GM12878 (cell line): ENCODE data around the gene SNAI3. TPM values are rescaled to one million over a fixed set of nuclear protein-coding genes. Genes with fewer than 3 reads are reported as not detected.

Source experiments
- CBX3 ChIP-seq: fragments of 200-600 bp; sonication (generic); IDR thresholded peaks from 2 replicates; pipeline ENCODE4 v1.6.1; 2016; ENCODE audit warnings: low read depth, borderline replicate concordance
- GATAD2B ChIP-seq: fragments of 450-650 bp; conservative IDR thresholded peaks from 2 replicates; pipeline ENCODE4 v1.6.1; 2017; ENCODE audit warnings: low read depth, mild to moderate bottlenecking, moderate library complexity
- HDAC2 ChIP-seq: fragments of 200-600 bp; sonication (generic); IDR thresholded peaks from 2 replicates; pipeline ENCODE4 v1.6.1; 2017
- KAT2A ChIP-seq: conservative IDR thresholded peaks from 2 replicates; pipeline ENCODE4 v1.6.1; 2011; ENCODE audit warnings: low read depth, low read length; ENCODE audit not compliant: control insufficient read depth
- LARP7 ChIP-seq: fragments of 450-650 bp; IDR thresholded peaks from 2 replicates; pipeline ENCODE4 v1.6.1; 2017; ENCODE audit warnings: mild to moderate bottlenecking
- MXI1 ChIP-seq: fragments of 150-350 bp; IDR thresholded peaks from 2 replicates; pipeline ENCODE4 v1.6.1; 2011; ENCODE audit warnings: low read depth, mild to moderate bottlenecking, inconsistent platforms, low read length, improper control_type of control experiment
- NBN ChIP-seq: fragments of 450-650 bp; IDR thresholded peaks from 2 replicates; pipeline ENCODE4 v1.6.1; 2016
- POLR2A ChIP-seq: IDR thresholded peaks from 2 replicates; pipeline ENCODE4 v1.6.1; 2011; ENCODE audit warnings: low read depth, mild to moderate bottlenecking, low read length
- RCOR1 ChIP-seq: conservative IDR thresholded peaks from 2 replicates; pipeline ENCODE4 v1.6.1; 2012; ENCODE audit warnings: low read depth, low read length, improper control_type of control experiment
- SIX5 ChIP-seq: IDR thresholded peaks from 2 replicates; pipeline ENCODE4 v1.6.1; 2011; ENCODE audit warnings: mild to moderate bottlenecking, low read depth, low read length, moderate library complexity; ENCODE audit not compliant: severe bottlenecking
- SMAD1 ChIP-seq: fragments of 450-650 bp; IDR thresholded peaks from 2 replicates; pipeline ENCODE4 v1.6.1; 2018; ENCODE audit warnings: mild to moderate bottlenecking, low read depth; ENCODE audit not compliant: partially characterized antibody
- SUPT20H ChIP-seq: IDR thresholded peaks from 2 replicates; pipeline ENCODE4 v1.6.1; 2011; ENCODE audit warnings: low read depth, mild to moderate bottlenecking, low read length, moderate library complexity, borderline replicate concordance; ENCODE audit not compliant: control insufficient read depth
- YY1 ChIP-seq: IDR thresholded peaks from 2 replicates; pipeline ENCODE4 v1.6.1; 2011; ENCODE audit warnings: low read depth, mild to moderate bottlenecking, low read length
- ZBED1 ChIP-seq: IDR thresholded peaks from 2 replicates; pipeline ENCODE4 v1.6.1; 2016; ENCODE audit warnings: borderline replicate concordance
- ZSCAN29 ChIP-seq: fragments of 450-650 bp; IDR thresholded peaks from 2 replicates; pipeline ENCODE4 v1.6.1; 2017; ENCODE audit warnings: mild to moderate bottlenecking, moderate library complexity
- ZZZ3 ChIP-seq: IDR thresholded peaks from 2 replicates; pipeline ENCODE4 v1.6.1; 2011; ENCODE audit warnings: low read depth; ENCODE audit not compliant: control insufficient read depth, insufficient read length
- polyA plus RNA-seq, 11 experiments: library from polyadenylated mRNA; depleted of rRNA in 4 of 11; unstranded in 6 of 11; stranded (reverse) in 5 of 11; fragments of >200 nt; fragmentation: Nextera tagmentation in 4 of 11; fragmentation: Illumina TruSeq in 1 of 11; extraction: Ambion mirVana in 4 of 11; extraction: Trizol in 1 of 11; gene quantifications; 1 replicate in 1 of 11; 2 replicates in 10 of 11; pipeline versions ENCODE4 v1.2.1 to v1.2.3, GENCODE V29; 2011 to 2016; ENCODE audit warnings: inconsistent platforms in 2 of 11, missing spikeins in 2 of 11, low read depth in 1 of 11
- total RNA-seq, 4 experiments: library from RNA; depleted of rRNA in 3 of 4; stranded (reverse); fragments of >200 nt in 3 of 4; fragmentation: Illumina TruSeq in 1 of 4; extraction: Trizol in 1 of 4; gene quantifications; 2 replicates each; pipeline versions ENCODE4 v1.2.1 to v1.2.3, GENCODE V29; 2013 to 2021
- TF ChIP-seq, protein P1 (sequence below): IDR thresholded peaks from 2 replicates; pipeline ENCODE4 v1.6.1; 2011; ENCODE audit warnings: low read depth, mild to moderate bottlenecking, low read length, moderate library complexity, borderline replicate concordance; ENCODE audit errors: extremely low read depth
- TF ChIP-seq, protein P2 (sequence below): IDR thresholded peaks from 2 replicates; pipeline ENCODE4 v1.6.1; 2011; ENCODE audit warnings: mild to moderate bottlenecking, low read depth, low read length, moderate library complexity; ENCODE audit not compliant: insufficient replicate concordance
- TF ChIP-seq, protein P3 (sequence below): fragments of 450-650 bp; formaldehyde crosslinking; IDR thresholded peaks from 2 replicates; pipeline ENCODE4 v1.4.0; 2020; ENCODE audit warnings: mild to moderate bottlenecking, moderate library complexity
- TF ChIP-seq, protein P4 (sequence below): IDR thresholded peaks from 2 replicates; pipeline ENCODE4 v1.6.1; 2011; ENCODE audit warnings: borderline replicate concordance, low read depth, mild to moderate bottlenecking, moderate library complexity, mixed read lengths, low read length; ENCODE audit not compliant: insufficient read depth; ENCODE audit errors: extremely low read length
- TF ChIP-seq, protein P5 (sequence below): fragments of 150-350 bp; IDR thresholded peaks from 2 replicates; pipeline ENCODE4 v1.6.1; 2016; ENCODE audit warnings: low read depth, low read length

The SNAI3 gene
- total and polyA plus RNA-seq, 10 of the 15 experiments (the other 5 are each of a cell fraction or from before 2014, with no cell fraction given) = 0.21 to 7.4 (median 3.0) TPM

DNA sequence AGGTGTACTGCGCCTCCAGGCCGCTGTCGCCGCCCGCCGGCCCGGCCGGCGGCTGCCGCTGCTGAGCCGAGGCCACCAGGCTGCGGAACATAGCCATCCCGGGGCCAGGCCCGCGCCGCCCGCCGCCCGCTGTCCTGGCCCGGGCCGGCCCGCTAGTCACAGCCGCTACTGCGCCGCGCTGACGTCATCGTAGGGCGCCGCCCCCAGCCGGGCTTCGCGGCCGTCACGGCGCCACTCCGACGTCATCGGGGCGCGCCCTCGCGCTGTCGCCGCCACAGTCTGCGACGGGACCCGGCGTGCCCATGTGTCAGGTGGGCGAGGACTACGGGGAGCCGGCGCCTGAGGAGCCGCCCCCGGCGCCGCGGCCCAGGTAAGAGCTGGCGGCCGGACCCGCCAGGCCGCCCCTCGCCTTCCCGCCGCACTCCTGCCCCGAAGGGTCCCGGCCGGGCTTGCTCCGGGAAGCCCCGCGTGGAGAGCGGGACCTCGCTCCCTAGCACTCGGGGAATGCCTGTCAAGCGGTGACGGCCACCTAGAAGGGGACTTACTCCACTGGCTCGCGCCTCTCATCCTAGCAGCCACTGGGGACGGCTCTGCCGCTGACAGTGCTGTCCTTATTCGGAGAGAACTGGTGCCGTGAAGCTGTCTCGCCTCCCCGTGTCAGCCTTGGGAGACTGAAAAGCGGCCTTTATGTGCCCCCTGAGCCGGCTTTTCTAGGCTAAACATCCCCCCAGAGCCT is 20.1 kb upstream of the SNAI3 start, which contains the start of the genes CTU2 and RNF166 (continued):
- TF ChIP-seq CBX3 = no peak
- TF ChIP-seq NBN = no peak
- peak; percentile 60 for TF ChIP-seq SIX5
- TF ChIP-seq ZZZ3 = no peak
- TF ChIP-seq, protein P1, sequence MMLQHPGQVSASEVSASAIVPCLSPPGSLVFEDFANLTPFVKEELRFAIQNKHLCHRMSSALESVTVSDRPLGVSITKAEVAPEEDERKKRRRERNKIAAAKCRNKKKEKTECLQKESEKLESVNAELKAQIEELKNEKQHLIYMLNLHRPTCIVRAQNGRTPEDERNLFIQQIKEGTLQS = peak; percentile 96
- TF ChIP-seq RCOR1 = no peak
- no peak for TF ChIP-seq ZSCAN29
- no peak for TF ChIP-seq SMAD1
- peak; percentile 75; the same call in 1 of the 2 replicates for TF ChIP-seq POLR2A
- TF ChIP-seq, protein P2, sequence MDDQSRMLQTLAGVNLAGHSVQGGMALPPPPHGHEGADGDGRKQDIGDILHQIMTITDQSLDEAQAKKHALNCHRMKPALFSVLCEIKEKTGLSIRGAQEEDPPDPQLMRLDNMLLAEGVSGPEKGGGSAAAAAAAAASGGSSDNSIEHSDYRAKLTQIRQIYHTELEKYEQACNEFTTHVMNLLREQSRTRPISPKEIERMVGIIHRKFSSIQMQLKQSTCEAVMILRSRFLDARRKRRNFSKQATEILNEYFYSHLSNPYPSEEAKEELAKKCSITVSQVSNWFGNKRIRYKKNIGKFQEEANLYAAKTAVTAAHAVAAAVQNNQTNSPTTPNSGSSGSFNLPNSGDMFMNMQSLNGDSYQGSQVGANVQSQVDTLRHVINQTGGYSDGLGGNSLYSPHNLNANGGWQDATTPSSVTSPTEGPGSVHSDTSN = no peak
- peak; percentile 66; the same call in 1 of the 2 replicates for TF ChIP-seq HDAC2
- TF ChIP-seq, protein P3, sequence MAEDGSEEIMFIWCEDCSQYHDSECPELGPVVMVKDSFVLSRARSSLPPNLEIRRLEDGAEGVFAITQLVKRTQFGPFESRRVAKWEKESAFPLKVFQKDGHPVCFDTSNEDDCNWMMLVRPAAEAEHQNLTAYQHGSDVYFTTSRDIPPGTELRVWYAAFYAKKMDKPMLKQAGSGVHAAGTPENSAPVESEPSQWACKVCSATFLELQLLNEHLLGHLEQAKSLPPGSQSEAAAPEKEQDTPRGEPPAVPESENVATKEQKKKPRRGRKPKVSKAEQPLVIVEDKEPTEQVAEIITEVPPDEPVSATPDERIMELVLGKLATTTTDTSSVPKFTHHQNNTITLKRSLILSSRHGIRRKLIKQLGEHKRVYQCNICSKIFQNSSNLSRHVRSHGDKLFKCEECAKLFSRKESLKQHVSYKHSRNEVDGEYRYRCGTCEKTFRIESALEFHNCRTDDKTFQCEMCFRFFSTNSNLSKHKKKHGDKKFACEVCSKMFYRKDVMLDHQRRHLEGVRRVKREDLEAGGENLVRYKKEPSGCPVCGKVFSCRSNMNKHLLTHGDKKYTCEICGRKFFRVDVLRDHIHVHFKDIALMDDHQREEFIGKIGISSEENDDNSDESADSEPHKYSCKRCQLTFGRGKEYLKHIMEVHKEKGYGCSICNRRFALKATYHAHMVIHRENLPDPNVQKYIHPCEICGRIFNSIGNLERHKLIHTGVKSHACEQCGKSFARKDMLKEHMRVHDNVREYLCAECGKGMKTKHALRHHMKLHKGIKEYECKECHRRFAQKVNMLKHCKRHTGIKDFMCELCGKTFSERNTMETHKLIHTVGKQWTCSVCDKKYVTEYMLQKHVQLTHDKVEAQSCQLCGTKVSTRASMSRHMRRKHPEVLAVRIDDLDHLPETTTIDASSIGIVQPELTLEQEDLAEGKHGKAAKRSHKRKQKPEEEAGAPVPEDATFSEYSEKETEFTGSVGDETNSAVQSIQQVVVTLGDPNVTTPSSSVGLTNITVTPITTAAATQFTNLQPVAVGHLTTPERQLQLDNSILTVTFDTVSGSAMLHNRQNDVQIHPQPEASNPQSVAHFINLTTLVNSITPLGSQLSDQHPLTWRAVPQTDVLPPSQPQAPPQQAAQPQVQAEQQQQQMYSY = no peak
- peak; percentile 96 for TF ChIP-seq LARP7
- TF ChIP-seq MXI1 = peak; percentile 100
- TF ChIP-seq SUPT20H = no peak
- peak; percentile 83; the same call in 1 of the 2 replicates for TF ChIP-seq GATAD2B
- peak; percentile 83 for TF ChIP-seq YY1
- TF ChIP-seq, protein P4, sequence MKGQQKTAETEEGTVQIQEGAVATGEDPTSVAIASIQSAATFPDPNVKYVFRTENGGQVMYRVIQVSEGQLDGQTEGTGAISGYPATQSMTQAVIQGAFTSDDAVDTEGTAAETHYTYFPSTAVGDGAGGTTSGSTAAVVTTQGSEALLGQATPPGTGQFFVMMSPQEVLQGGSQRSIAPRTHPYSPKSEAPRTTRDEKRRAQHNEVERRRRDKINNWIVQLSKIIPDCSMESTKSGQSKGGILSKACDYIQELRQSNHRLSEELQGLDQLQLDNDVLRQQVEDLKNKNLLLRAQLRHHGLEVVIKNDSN = peak; percentile 76
- TF ChIP-seq, protein P5, sequence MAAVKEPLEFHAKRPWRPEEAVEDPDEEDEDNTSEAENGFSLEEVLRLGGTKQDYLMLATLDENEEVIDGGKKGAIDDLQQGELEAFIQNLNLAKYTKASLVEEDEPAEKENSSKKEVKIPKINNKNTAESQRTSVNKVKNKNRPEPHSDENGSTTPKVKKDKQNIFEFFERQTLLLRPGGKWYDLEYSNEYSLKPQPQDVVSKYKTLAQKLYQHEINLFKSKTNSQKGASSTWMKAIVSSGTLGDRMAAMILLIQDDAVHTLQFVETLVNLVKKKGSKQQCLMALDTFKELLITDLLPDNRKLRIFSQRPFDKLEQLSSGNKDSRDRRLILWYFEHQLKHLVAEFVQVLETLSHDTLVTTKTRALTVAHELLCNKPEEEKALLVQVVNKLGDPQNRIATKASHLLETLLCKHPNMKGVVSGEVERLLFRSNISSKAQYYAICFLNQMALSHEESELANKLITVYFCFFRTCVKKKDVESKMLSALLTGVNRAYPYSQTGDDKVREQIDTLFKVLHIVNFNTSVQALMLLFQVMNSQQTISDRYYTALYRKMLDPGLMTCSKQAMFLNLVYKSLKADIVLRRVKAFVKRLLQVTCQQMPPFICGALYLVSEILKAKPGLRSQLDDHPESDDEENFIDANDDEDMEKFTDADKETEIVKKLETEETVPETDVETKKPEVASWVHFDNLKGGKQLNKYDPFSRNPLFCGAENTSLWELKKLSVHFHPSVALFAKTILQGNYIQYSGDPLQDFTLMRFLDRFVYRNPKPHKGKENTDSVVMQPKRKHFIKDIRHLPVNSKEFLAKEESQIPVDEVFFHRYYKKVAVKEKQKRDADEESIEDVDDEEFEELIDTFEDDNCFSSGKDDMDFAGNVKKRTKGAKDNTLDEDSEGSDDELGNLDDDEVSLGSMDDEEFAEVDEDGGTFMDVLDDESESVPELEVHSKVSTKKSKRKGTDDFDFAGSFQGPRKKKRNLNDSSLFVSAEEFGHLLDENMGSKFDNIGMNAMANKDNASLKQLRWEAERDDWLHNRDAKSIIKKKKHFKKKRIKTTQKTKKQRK = no peak
- TF ChIP-seq ZBED1 = no peak
- TF ChIP-seq KAT2A = no peak
